DOHH2 (cell line): Measurements from ENCODE around the gene TRPV4.

Experiments
- H3F3A ChIP-seq: fragments of 200-600 bp; sonication (generic), shearing (Covaris generic); 2 replicates; pipeline ENCODE4 v1.6.0; 2016; ENCODE audit warnings: antibody characterized with exemption, mild to moderate bottlenecking; ENCODE audit not compliant: control insufficient read depth, insufficient read depth
- H3K27ac ChIP-seq: fragments of 200-600 bp; sonication (generic); 2 replicates; pipeline ENCODE4 v1.5.1; 2014; ENCODE audit warnings: low read depth, mild to moderate bottlenecking, low read length, moderate library complexity
- H3K27me3 ChIP-seq: fragments of 200-600 bp; sonication (generic); 2 replicates; pipeline ENCODE4 v1.6.1; 2014; ENCODE audit warnings: mild to moderate bottlenecking, low read length, mixed read lengths; ENCODE audit not compliant: control insufficient read depth
- H3K36me3 ChIP-seq: fragments of 200-600 bp; sonication (generic); 2 replicates; pipeline ENCODE4 v1.6.1; 2014; ENCODE audit warnings: mild to moderate bottlenecking, low read length, moderate library complexity, mixed read lengths; ENCODE audit not compliant: control insufficient read depth
- H3K4me1 ChIP-seq: fragments of 200-600 bp; sonication (generic); 2 replicates; pipeline ENCODE4 v1.6.1; 2014; ENCODE audit warnings: mild to moderate bottlenecking, low read length, mixed read lengths; ENCODE audit not compliant: control insufficient read depth
- H3K4me2 ChIP-seq: fragments of 200-600 bp; sonication (generic); 2 replicates; pipeline ENCODE4 v1.6.0; 2014; ENCODE audit warnings: mild to moderate bottlenecking, low read length, moderate library complexity
- H3K4me3 ChIP-seq: fragments of 200-600 bp; sonication (generic); 2 replicates; pipeline ENCODE4 v1.5.1; 2014; ENCODE audit warnings: mild to moderate bottlenecking, low read length, mixed read lengths
- H3K79me2 ChIP-seq: fragments of 200-600 bp; sonication (generic); 2 replicates; pipeline ENCODE4 v1.6.1; 2014; ENCODE audit warnings: mild to moderate bottlenecking, low read length, mixed read lengths; ENCODE audit not compliant: control insufficient read depth
- H3K9me2 ChIP-seq: fragments of 200-600 bp; sonication (generic); replicated peaks from 2 replicates; pipeline ENCODE4 v1.6.1; 2014; ENCODE audit warnings: mild to moderate bottlenecking, low read length, mixed read lengths; ENCODE audit not compliant: control insufficient read depth
- H3K9me3 ChIP-seq: fragments of 200-600 bp; sonication (generic); 2 replicates; pipeline ENCODE4 v1.6.1; 2014; ENCODE audit warnings: antibody characterized with exemption, low read length, mixed read lengths; ENCODE audit not compliant: control insufficient read depth, insufficient read depth
- H4K20me1 ChIP-seq: fragments of 200-600 bp; sonication (generic); 2 replicates; pipeline ENCODE4 v1.6.0; 2014; ENCODE audit warnings: low read depth, mild to moderate bottlenecking, antibody characterized with exemption, low read length, moderate library complexity; ENCODE audit not compliant: control insufficient read depth, insufficient read depth
- CTCF ChIP-seq: fragments of 200-600 bp; sonication (generic); IDR thresholded peaks from one replicate; pipeline ENCODE4 v1.5.1; 2014; ENCODE audit warnings: antibody characterized with exemption, mild to moderate bottlenecking, low read depth, low read length; ENCODE audit not compliant: poor library complexity, severe bottlenecking
- EZH2phosphoT487 ChIP-seq: fragments of 200-600 bp; sonication (generic); IDR thresholded peaks from 2 replicates; pipeline ENCODE4 v1.6.1; 2017; ENCODE audit warnings: borderline replicate concordance, mild to moderate bottlenecking, antibody characterized with exemption, low read length, moderate library complexity, mixed read lengths

The TRPV4 gene

DNA sequence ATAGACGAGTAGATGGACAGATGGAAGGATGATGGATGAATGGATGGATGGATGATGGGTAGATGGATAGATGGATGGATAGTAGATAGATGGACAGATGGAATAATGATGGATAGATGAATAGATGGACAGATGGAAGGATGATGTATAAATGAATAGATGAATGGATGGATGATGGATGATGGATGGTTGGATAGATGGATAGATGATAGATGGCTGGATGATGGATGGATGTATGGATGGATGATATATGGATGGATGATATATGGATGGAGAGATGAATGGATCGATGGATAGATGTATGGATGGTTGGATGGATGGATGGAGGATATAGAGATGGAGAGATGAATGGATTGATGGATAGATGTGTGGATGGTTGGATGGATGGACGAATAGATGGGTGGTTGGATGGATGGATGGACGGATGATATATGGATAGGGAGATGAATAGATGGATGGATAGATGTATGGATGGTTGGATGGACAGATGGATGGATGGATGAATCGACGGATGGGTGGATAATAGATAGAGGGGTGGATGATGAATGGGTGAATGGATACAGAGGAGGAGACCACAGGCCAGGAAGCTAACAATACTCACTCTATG lies 19.3 kb downstream of the TRPV4 start:
- no peaks in the 10 kb centered on the region for H3K9me2 ChIP-seq
- H3K27ac ChIP-seq: no peak overlapping the region
- no peaks in the 10 kb centered on the region for H4K20me1 ChIP-seq
- no peak overlapping the region for H3K4me2 ChIP-seq
- TF ChIP-seq EZH2phosphoT487: no peak
- TF ChIP-seq CTCF: no peak
- H3F3A ChIP-seq: no peaks in the 10 kb centered on the region
- H3K79me2 ChIP-seq: no peaks in the 10 kb centered on the region
- H3K27me3 ChIP-seq: 0 out of 2 replicates have a peak, but pooled peaks cover 3% of the 10 kb centered on the region
- H3K4me1 ChIP-seq: no peaks in the 10 kb centered on the region
- no peak overlapping the region for H3K4me3 ChIP-seq
- H3K9me3 ChIP-seq: no peaks in the 10 kb centered on the region
- no peaks in the 10 kb centered on the region for H3K36me3 ChIP-seq

DNA sequence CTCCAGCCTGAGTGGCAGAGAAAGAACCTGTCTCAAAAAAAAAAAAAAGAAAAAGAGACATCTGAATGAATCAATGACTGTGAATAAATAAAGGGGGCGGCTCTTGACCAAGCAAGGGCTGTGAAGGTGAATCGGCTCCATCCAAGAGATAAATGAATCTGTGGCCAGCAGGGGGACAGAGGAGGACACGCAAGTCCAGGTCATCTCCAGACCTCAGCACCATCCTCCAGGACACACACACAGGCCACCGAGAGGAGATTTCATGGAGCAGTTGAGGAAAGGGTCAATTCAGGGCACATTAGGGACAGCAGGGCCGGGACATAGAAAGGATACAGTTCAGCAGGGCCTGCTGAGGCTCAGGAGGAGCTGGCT lies 21.6 kb downstream of the TRPV4 start:
- Histone ChIP-seq H3F3A (no peaks in the 10 kb centered on the region), H3K4me1 (no peaks in the 10 kb centered on the region), H3K9me3 (no peaks in the 10 kb centered on the region), H3K36me3 (no peaks in the 10 kb centered on the region), H3K79me2 (no peaks in the 10 kb centered on the region), H3K4me3 (no peak overlapping the region), H4K20me1 (no peaks in the 10 kb centered on the region), H3K9me2 (no peaks in the 10 kb centered on the region), H3K4me2 (no peak overlapping the region), H3K27me3 (0 out of 2 replicates have a peak, but pooled peaks cover 3% of the 10 kb centered on the region), H3K27ac (no peak overlapping the region)
- TF ChIP-seq EZH2phosphoT487 (no peak), CTCF (no peak)

GRCh38 chr12:109810954-109811623 lies 22.1 kb downstream of the TRPV4 start:
- Histone ChIP-seq H3K27me3 (0 out of 2 replicates have a peak, but pooled peaks cover 3% of the 10 kb centered on the region), H3K4me1 (no peaks in the 10 kb centered on the region), H3K27ac (no peak overlapping the region), H3K9me3 (no peaks in the 10 kb centered on the region), H3K4me2 (no peak overlapping the region), H3K9me2 (no peaks in the 10 kb centered on the region), H3K36me3 (no peaks in the 10 kb centered on the region), H3K4me3 (no peak overlapping the region), H4K20me1 (no peaks in the 10 kb centered on the region), H3K79me2 (no peaks in the 10 kb centered on the region), H3F3A (no peaks in the 10 kb centered on the region)
- TF ChIP-seq CTCF (no peak), EZH2phosphoT487 (no peak)
